ENCODE results near the gene IFI27L2.

DNA sequence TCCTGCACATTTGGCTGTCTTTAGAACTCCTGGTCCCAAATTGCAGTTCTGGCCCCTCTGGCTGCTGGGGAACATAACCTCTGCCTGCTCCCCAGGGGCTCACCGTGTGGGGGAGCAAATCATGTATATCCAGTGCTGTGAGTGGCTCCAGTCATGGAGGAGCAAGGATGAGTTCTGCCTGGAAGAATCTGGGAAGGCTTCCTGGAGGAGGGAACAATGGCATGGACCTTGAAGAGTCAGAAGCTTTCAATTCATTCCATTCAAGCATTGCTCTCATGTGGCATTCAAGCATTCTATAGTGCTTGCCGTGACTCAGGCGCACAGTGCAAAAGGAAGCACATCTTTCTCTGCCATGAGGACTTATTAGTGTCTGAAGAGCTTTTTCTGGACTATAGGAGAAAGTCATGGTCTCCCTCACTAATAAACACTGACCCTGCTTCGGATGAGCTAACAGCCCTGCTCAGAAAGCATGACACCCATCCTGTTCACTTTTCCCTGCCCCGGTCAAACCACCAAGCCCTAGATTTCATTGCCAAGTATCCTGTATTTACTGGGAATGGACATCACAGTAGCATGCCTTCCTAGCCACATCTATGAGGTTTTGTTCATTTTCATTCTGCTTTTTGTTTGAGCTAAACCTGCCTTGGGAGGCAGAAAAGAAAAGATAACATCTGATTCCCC lies 15.4 kb downstream of the IFI27L2 start:
- TF ChIP-seq, protein P1, sequence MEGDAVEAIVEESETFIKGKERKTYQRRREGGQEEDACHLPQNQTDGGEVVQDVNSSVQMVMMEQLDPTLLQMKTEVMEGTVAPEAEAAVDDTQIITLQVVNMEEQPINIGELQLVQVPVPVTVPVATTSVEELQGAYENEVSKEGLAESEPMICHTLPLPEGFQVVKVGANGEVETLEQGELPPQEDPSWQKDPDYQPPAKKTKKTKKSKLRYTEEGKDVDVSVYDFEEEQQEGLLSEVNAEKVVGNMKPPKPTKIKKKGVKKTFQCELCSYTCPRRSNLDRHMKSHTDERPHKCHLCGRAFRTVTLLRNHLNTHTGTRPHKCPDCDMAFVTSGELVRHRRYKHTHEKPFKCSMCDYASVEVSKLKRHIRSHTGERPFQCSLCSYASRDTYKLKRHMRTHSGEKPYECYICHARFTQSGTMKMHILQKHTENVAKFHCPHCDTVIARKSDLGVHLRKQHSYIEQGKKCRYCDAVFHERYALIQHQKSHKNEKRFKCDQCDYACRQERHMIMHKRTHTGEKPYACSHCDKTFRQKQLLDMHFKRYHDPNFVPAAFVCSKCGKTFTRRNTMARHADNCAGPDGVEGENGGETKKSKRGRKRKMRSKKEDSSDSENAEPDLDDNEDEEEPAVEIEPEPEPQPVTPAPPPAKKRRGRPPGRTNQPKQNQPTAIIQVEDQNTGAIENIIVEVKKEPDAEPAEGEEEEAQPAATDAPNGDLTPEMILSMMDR (IDR thresholded peaks at IDR 0.05; ENCODE audit: insufficient read depth, low read length): no peak
- TF ChIP-seq, protein P2, sequence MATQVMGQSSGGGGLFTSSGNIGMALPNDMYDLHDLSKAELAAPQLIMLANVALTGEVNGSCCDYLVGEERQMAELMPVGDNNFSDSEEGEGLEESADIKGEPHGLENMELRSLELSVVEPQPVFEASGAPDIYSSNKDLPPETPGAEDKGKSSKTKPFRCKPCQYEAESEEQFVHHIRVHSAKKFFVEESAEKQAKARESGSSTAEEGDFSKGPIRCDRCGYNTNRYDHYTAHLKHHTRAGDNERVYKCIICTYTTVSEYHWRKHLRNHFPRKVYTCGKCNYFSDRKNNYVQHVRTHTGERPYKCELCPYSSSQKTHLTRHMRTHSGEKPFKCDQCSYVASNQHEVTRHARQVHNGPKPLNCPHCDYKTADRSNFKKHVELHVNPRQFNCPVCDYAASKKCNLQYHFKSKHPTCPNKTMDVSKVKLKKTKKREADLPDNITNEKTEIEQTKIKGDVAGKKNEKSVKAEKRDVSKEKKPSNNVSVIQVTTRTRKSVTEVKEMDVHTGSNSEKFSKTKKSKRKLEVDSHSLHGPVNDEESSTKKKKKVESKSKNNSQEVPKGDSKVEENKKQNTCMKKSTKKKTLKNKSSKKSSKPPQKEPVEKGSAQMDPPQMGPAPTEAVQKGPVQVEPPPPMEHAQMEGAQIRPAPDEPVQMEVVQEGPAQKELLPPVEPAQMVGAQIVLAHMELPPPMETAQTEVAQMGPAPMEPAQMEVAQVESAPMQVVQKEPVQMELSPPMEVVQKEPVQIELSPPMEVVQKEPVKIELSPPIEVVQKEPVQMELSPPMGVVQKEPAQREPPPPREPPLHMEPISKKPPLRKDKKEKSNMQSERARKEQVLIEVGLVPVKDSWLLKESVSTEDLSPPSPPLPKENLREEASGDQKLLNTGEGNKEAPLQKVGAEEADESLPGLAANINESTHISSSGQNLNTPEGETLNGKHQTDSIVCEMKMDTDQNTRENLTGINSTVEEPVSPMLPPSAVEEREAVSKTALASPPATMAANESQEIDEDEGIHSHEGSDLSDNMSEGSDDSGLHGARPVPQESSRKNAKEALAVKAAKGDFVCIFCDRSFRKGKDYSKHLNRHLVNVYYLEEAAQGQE (IDR thresholded peaks at IDR 0.05; ENCODE audit: insufficient replicate concordance, low read depth): no peak

Measured in HL-60 (cell line).